ENCODE measurements around the gene DHRSX. TPM values are rescaled to one million over a fixed set of nuclear protein-coding genes. Genes with fewer than 3 reads are reported as not detected.

The DHRSX gene
- total RNA-seq, 2 donors from 2014 or later: 24.2 to 37.1 TPM

DNA sequence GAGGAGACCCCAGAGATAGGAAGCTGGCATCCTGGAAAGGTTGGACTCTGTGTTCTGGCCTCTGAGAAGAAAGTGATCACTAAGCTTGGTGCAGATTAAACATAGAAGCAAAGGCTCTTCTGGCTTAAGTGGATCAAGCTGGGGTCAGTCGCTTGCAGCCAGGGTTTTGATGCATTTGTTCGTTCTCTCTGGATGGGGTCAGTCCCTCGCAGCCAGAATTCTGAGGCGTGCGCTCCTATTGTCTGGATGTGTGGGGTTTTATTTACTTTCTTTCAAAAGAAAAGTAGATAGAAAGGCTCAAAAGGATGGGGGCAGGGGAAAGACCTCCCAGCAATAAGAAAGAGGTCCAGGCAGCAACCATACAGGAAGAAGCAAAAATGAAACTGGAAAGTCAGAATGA, 152.6 kb downstream of the DHRSX start:
- H3K4me3 ChIP-seq: no peak overlapping the region
- no peaks in the 10 kb centered on the region for H3K9me3 ChIP-seq
- intact Hi-C loops (cut with DNase I): no loop called here
- no peaks in the 10 kb centered on the region for H3K36me3 ChIP-seq
- TF ChIP-seq, protein P1, sequence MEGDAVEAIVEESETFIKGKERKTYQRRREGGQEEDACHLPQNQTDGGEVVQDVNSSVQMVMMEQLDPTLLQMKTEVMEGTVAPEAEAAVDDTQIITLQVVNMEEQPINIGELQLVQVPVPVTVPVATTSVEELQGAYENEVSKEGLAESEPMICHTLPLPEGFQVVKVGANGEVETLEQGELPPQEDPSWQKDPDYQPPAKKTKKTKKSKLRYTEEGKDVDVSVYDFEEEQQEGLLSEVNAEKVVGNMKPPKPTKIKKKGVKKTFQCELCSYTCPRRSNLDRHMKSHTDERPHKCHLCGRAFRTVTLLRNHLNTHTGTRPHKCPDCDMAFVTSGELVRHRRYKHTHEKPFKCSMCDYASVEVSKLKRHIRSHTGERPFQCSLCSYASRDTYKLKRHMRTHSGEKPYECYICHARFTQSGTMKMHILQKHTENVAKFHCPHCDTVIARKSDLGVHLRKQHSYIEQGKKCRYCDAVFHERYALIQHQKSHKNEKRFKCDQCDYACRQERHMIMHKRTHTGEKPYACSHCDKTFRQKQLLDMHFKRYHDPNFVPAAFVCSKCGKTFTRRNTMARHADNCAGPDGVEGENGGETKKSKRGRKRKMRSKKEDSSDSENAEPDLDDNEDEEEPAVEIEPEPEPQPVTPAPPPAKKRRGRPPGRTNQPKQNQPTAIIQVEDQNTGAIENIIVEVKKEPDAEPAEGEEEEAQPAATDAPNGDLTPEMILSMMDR (IDR thresholded peaks at IDR 0.05): no peak
- no peak for TF ChIP-seq POLR2A (IDR thresholded peaks at IDR 0.05)
- TF ChIP-seq POLR2AphosphoS5 (IDR thresholded peaks at IDR 0.05): no peak
- no peak overlapping the region for H3K27ac ChIP-seq
- H3K27me3 ChIP-seq (replicated peaks; ENCODE audit: insufficient read depth): no peaks in the 10 kb centered on the region
- DNase-seq (ENCODE audit: low spot score): no peak
- WGBS: 73% methylated on average over 5 of the region's 5 CpGs
- no peaks in the 10 kb centered on the region for H3K4me1 ChIP-seq (replicated peaks)

- Histone ChIP-seq H3K4me1 (replicated peaks) (no peaks in the 10 kb centered on the region), H3K4me3 (no peak overlapping the region), H3K36me3 (no peaks in the 10 kb centered on the region), H3K9me3 (no peaks in the 10 kb centered on the region), H3K27me3 (replicated peaks; ENCODE audit: insufficient read depth) (no peaks in the 10 kb centered on the region), H3K27ac (no peak overlapping the region)
- TF ChIP-seq POLR2A (IDR thresholded peaks at IDR 0.05): no peak
- TF ChIP-seq, protein P1 (IDR thresholded peaks at IDR 0.05): no peak
- DNase-seq (ENCODE audit: low spot score): no peak
- intact Hi-C loops (cut with DNase I): no loop called here
- WGBS: 80% methylated on average over 7 of the region's 7 CpGs
Observed at GRCh38 chrX:2346158-2346557, 154.6 kb downstream of the DHRSX start.

DNA sequence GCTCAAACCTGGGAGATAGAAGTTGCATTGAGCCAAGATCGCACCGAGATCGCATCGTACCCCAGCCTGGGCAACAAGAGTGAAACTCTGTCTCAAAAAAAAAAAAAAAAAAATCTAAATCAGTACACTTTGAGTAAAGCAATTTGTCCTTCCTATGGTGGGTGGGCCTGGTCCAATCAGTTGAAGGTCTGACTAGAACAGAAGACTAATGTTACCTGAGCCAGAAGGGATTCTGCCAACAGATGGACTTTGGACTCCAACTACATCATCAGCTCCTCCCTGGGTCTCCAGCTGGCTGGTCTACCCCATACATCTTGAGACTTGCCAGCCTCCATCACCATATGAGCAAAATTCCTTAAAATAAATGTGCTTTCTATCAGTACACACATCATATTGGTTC, 155.2 kb downstream of the DHRSX start:
- no peak for DNase-seq (ENCODE audit: low spot score)
- WGBS: 100% methylated on average over 4 of the region's 4 CpGs
- H3K4me3 ChIP-seq: no peak overlapping the region
- H3K4me1 ChIP-seq (replicated peaks): no peaks in the 10 kb centered on the region
- no peak for TF ChIP-seq POLR2A (IDR thresholded peaks at IDR 0.05)
- TF ChIP-seq, protein P1 (IDR thresholded peaks at IDR 0.05): no peak
- no peak for TF ChIP-seq POLR2AphosphoS5 (IDR thresholded peaks at IDR 0.05)
- H3K27ac ChIP-seq: no peak overlapping the region
- no peaks in the 10 kb centered on the region for H3K9me3 ChIP-seq
- intact Hi-C loops (cut with DNase I): no loop called here
- H3K36me3 ChIP-seq: no peaks in the 10 kb centered on the region
- no peaks in the 10 kb centered on the region for H3K27me3 ChIP-seq (replicated peaks; ENCODE audit: insufficient read depth)

GRCh38 chrX:2343413-2343812, 157.4 kb downstream of the DHRSX start:
- DNase-seq (ENCODE audit: low spot score): no peak
- intact Hi-C loops (cut with DNase I): no loop called here
- no peak overlapping the region for H3K4me3 ChIP-seq
- H3K27me3 ChIP-seq (replicated peaks; ENCODE audit: insufficient read depth): no peaks in the 10 kb centered on the region
- no peak overlapping the region for H3K27ac ChIP-seq
- H3K36me3 ChIP-seq: no peaks in the 10 kb centered on the region
- WGBS: 96% methylated on average over 4 of the region's 4 CpGs
- H3K9me3 ChIP-seq: no peaks in the 10 kb centered on the region
- TF ChIP-seq, protein P1 (IDR thresholded peaks at IDR 0.05): no peak
- TF ChIP-seq POLR2A (IDR thresholded peaks at IDR 0.05): no peak
- TF ChIP-seq POLR2AphosphoS5 (IDR thresholded peaks at IDR 0.05): no peak
- H3K4me1 ChIP-seq (replicated peaks): no peaks in the 10 kb centered on the region

DNA sequence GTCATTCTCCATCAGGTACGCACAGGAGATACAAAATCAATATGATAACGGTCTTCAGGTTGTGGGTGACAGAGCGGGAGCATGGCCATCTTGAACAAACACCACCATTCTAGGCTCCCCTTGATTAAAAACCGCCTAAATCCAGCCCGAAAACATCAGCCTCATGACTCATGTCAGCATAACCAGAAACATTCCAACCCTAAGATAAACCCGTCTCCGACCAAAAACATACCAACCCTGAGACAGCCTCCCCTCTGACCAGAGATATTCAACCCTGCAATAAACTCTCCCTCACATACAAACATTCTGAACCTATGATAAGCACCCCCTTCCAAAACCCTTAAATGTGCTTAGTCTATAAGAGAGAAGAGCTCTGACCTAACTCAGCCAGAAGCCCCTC, 157.9 kb downstream of the DHRSX start:
- Histone ChIP-seq H3K4me1 (replicated peaks) (no peaks in the 10 kb centered on the region), H3K36me3 (no peaks in the 10 kb centered on the region), H3K9me3 (no peaks in the 10 kb centered on the region), H3K4me3 (no peak overlapping the region), H3K27ac (no peak overlapping the region), H3K27me3 (replicated peaks; ENCODE audit: insufficient read depth) (no peaks in the 10 kb centered on the region)
- intact Hi-C loops (cut with DNase I): no loop called here
- 86% methylated on average over 7 of the region's 7 CpGs for WGBS
- no peak for DNase-seq (ENCODE audit: low spot score)
- TF ChIP-seq POLR2AphosphoS5 (IDR thresholded peaks at IDR 0.05): no peak
- TF ChIP-seq POLR2A (IDR thresholded peaks at IDR 0.05): no peak
- TF ChIP-seq, protein P1 (IDR thresholded peaks at IDR 0.05): no peak

Data from prostate gland (tissue), 2 donors.